Fibroblast of upper back skin (primary cell): ENCODE data around the gene OPRL1.

ENCODE experiments used
- DNase-seq: peaks from one replicate; pipeline ENCODE4 v3.0.0-alpha.2; 2013

OPRL1 gene

GRCh38 chr20:64042054-64042781, 37.7 kb upstream of the OPRL1 start:
- no peak for DNase-seq

- no peak for DNase-seq
These were observed 36.1 kb upstream of the OPRL1 start for GRCh38 chr20:64043768-64044167.

GRCh38 chr20:64044484-64045247, 35.2 kb upstream of the OPRL1 start:
- peak; percentile 24 for DNase-seq

- no peak for DNase-seq
These were observed 34.4 kb upstream of the OPRL1 start for GRCh38 chr20:64045346-64046011.

- no peak for DNase-seq
These were observed 32.9 kb upstream of the OPRL1 start for GRCh38 chr20:64047046-64047389.

GRCh38 chr20:64047968-64048401, 31.9 kb upstream of the OPRL1 start:
- no peak for DNase-seq

GRCh38 chr20:64048402-64049044, 31.4 kb upstream of the OPRL1 start:
- DNase-seq: no peak

- DNase-seq: no peak
These were observed 30.6 kb upstream of the OPRL1 start, which contains the start of gene SOX18 for GRCh38 chr20:64049060-64049877. Gene SOX18 (minus strand): TSS chr20:64049639. CDS start chr20:64049516, 123 bp downstream.

GRCh38 chr20:64049878-64050260, 30.0 kb upstream of the OPRL1 start:
- DNase-seq: no peak

- no peak for DNase-seq
These were observed 29.4 kb upstream of the OPRL1 start for GRCh38 chr20:64050261-64051032.

GRCh38 chr20:64051033-64051452, 28.8 kb upstream of the OPRL1 start:
- DNase-seq: no peak

GRCh38 chr20:64051561-64052325, 28.1 kb upstream of the OPRL1 start:
- DNase-seq: no peak

- no peak for DNase-seq
These were observed 27.6 kb upstream of the OPRL1 start for GRCh38 chr20:64052326-64052722.

GRCh38 chr20:64052987-64053840, 26.7 kb upstream of the OPRL1 start:
- no peak for DNase-seq

GRCh38 chr20:64053841-64054661, 25.8 kb upstream of the OPRL1 start:
- peak; percentile 62 for DNase-seq

GRCh38 chr20:64055396-64055892, 24.4 kb upstream of the OPRL1 start:
- DNase-seq: no peak

GRCh38 chr20:64055893-64056638, 23.8 kb upstream of the OPRL1 start:
- DNase-seq: peak; percentile 35

GRCh38 chr20:64056639-64056888, 23.3 kb upstream of the OPRL1 start:
- no peak for DNase-seq
